ENCODE results near the gene PTGS1. TPM values are rescaled to one million over a fixed set of nuclear protein-coding genes. Genes with fewer than 3 reads are reported as not detected.
A peak's percentile ranks its signal among the peaks of the same experiment; 100 is the strongest.

Gene PTGS1
- total and polyA plus RNA-seq, 5 experiments from 2014 or later = 0.22 to 1.0 (median 0.60) TPM; not detected in 2

GRCh38 chr9:122367065-122367464 lies 3.8 kb upstream of the PTGS1 start:
- no peak overlapping the region for H3K27ac Mint-ChIP-seq

GRCh38 chr9:122367774-122368460 lies 2.9 kb upstream of the PTGS1 start:
- Mint-ChIP-seq H3K4me3 (no peak overlapping the region), H3K36me3 (no peaks in the 10 kb centered on the region), H3K4me1 (peaks cover 8 to 21% (median 12%) of the 10 kb centered on the region in 4 donors), H3K27ac (no peak overlapping the region), H3K9me3 (peaks cover 0 to 4% (median 0%) of the 10 kb centered on the region in 9 donors), H3K27me3 (peaks cover 9 to 32% (median 27%) of the 10 kb centered on the region in 5 donors)
- no peak for ATAC-seq
- no peak for DNase-seq
- POLR2A ChIA-PET = no interaction called here

More at GRCh38 chr9:122367065-122367464, 3.8 kb upstream of the PTGS1 start:
- no peaks in the 10 kb centered on the region for H3K36me3 Mint-ChIP-seq
- peaks cover 8 to 18% (median 12%) of the 10 kb centered on the region in 4 donors for H3K4me1 Mint-ChIP-seq
- H3K9me3 Mint-ChIP-seq = peaks cover 0 to 4% (median 0%) of the 10 kb centered on the region in 9 donors
- H3K4me3 Mint-ChIP-seq = no peak overlapping the region
- peaks cover 4 to 24% (median 19%) of the 10 kb centered on the region in 5 donors for H3K27me3 Mint-ChIP-seq
- POLR2A ChIA-PET = no interaction called here
- DNase-seq (no peak), ATAC-seq (no peak)

GRCh38 chr9:122368642-122369041 lies 2.2 kb upstream of the PTGS1 start:
- ATAC-seq (no peak), DNase-seq (no peak)
- no peaks in the 10 kb centered on the region for H3K36me3 Mint-ChIP-seq
- no peak overlapping the region for H3K27ac Mint-ChIP-seq
- H3K9me3 Mint-ChIP-seq = peaks cover 0 to 4% (median 0%) of the 10 kb centered on the region in 9 donors
- H3K4me3 Mint-ChIP-seq = no peak overlapping the region
- POLR2A ChIA-PET = no interaction called here
- peaks cover 8 to 24% (median 12%) of the 10 kb centered on the region in 4 donors for H3K4me1 Mint-ChIP-seq
- peaks cover 12 to 39% (median 31%) of the 10 kb centered on the region in 5 donors for H3K27me3 Mint-ChIP-seq

GRCh38 chr9:122370303-122370702 lies 521 bp upstream of the PTGS1 start:
- Mint-ChIP-seq H3K9me3 (peaks cover 0 to 4% (median 0%) of the 10 kb centered on the region in 9 donors), H3K4me1 (peaks cover 8 to 24% (median 12%) of the 10 kb centered on the region in 4 donors), H3K36me3 (no peaks in the 10 kb centered on the region), H3K4me3 (peak overlapping the region in 7 of 10 donors; percentile 65 to 84 (median 78)), H3K27me3 (peaks cover 12 to 48% (median 32%) of the 10 kb centered on the region in 5 donors), H3K27ac (peak overlapping the region in 1 of 10 donors; percentile 16)
- DNase-seq (no peak), ATAC-seq (no peak)
- POLR2A ChIA-PET = no interaction called here

GRCh38 chr9:122371846-122372245 lies 1.0 kb downstream of the PTGS1 start:
- Mint-ChIP-seq H3K9me3 (peaks cover 0 to 4% (median 0%) of the 10 kb centered on the region in 9 donors), H3K4me3 (peak overlapping the region in 3 of 10 donors; percentile 26 to 82 (median 33))

GRCh38 chr9:122372856-122373845 lies 2.3 kb downstream of the PTGS1 start:
- POLR2A ChIA-PET = no interaction called here

More at GRCh38 chr9:122371846-122372245, 1.0 kb downstream of the PTGS1 start:
- POLR2A ChIA-PET = no interaction called here
- DNase-seq (no peak), ATAC-seq (no peak)
- Mint-ChIP-seq H3K27ac (no peak overlapping the region), H3K4me1 (peaks cover 8 to 27% (median 12%) of the 10 kb centered on the region in 4 donors), H3K27me3 (peaks cover 12 to 60% (median 36%) of the 10 kb centered on the region in 5 donors), H3K36me3 (no peaks in the 10 kb centered on the region)

GRCh38 chr9:122374885-122375420 lies 4.1 kb downstream of the PTGS1 start:
- Mint-ChIP-seq H3K4me3 (no peak overlapping the region), H3K27me3 (peaks cover 14 to 69% (median 41%) of the 10 kb centered on the region in 5 donors), H3K4me1 (peaks cover 8 to 37% (median 12%) of the 10 kb centered on the region in 4 donors), H3K36me3 (peaks cover 0 to 4% (median 0%) of the 10 kb centered on the region in 3 donors), H3K9me3 (peaks cover 0 to 12% (median 1%) of the 10 kb centered on the region in 9 donors), H3K27ac (no peak overlapping the region)
- DNase-seq (no peak), ATAC-seq (no peak)
- POLR2A ChIA-PET = no interaction called here

More at GRCh38 chr9:122372856-122373845, 2.3 kb downstream of the PTGS1 start:
- Mint-ChIP-seq H3K27me3 (peaks cover 14 to 66% (median 40%) of the 10 kb centered on the region in 5 donors), H3K4me3 (peak overlapping the region in 1 of 10 donors; percentile 2), H3K36me3 (no peaks in the 10 kb centered on the region), H3K27ac (peak overlapping the region in 1 of 10 donors; percentile 24), H3K4me1 (peaks cover 8 to 35% (median 12%) of the 10 kb centered on the region in 4 donors), H3K9me3 (peaks cover 0 to 4% (median 0%) of the 10 kb centered on the region in 9 donors)
- ATAC-seq (no peak), DNase-seq (no peak)

- Mint-ChIP-seq H3K27me3 (peaks cover 12 to 50% (median 30%) of the 10 kb centered on the region in 5 donors), H3K27ac (peak overlapping the region in 1 of 10 donors; percentile 62), H3K36me3 (peaks cover 0 to 6% (median 0%) of the 10 kb centered on the region in 3 donors), H3K4me1 (peaks cover 0 to 21% (median 0%) of the 10 kb centered on the region in 4 donors), H3K9me3 (peaks cover 0 to 18% (median 3%) of the 10 kb centered on the region in 9 donors), H3K4me3 (no peak overlapping the region)
- POLR2A ChIA-PET = no interaction called here
- DNase-seq (no peak), ATAC-seq (no peak)
Measured at GRCh38 chr9:122376796-122377195, 6.0 kb downstream of the PTGS1 start.

- H3K4me1 Mint-ChIP-seq = peaks cover 0 to 16% (median 0%) of the 10 kb centered on the region in 4 donors
- no peak overlapping the region for H3K27ac Mint-ChIP-seq
- H3K9me3 Mint-ChIP-seq = peaks cover 0 to 18% (median 3%) of the 10 kb centered on the region in 9 donors
- H3K36me3 Mint-ChIP-seq = peaks cover 0 to 6% (median 0%) of the 10 kb centered on the region in 3 donors
- ATAC-seq (no peak), DNase-seq (no peak)
- peaks cover 8 to 43% (median 23%) of the 10 kb centered on the region in 5 donors for H3K27me3 Mint-ChIP-seq
- H3K4me3 Mint-ChIP-seq = peak overlapping the region in 1 of 10 donors; percentile 42
- POLR2A ChIA-PET = no interaction called here
Measured at GRCh38 chr9:122377241-122378164, 6.7 kb downstream of the PTGS1 start.

- no peak for ATAC-seq
- peak overlapping the region in 1 of 10 donors; percentile 59 for H3K27ac Mint-ChIP-seq
- peaks cover 0 to 13% (median 0%) of the 10 kb centered on the region in 4 donors for H3K4me1 Mint-ChIP-seq
- DNase-seq = no peak
- POLR2A ChIA-PET = no interaction called here
- peaks cover 0 to 6% (median 0%) of the 10 kb centered on the region in 3 donors for H3K36me3 Mint-ChIP-seq
- H3K9me3 Mint-ChIP-seq = peaks cover 0 to 18% (median 3%) of the 10 kb centered on the region in 9 donors
- peaks cover 2 to 36% (median 18%) of the 10 kb centered on the region in 5 donors for H3K27me3 Mint-ChIP-seq
- H3K4me3 Mint-ChIP-seq = peak overlapping the region in 1 of 10 donors; percentile 42
Measured at GRCh38 chr9:122378236-122378635, 7.4 kb downstream of the PTGS1 start.

GRCh38 chr9:122379340-122379739 lies 8.5 kb downstream of the PTGS1 start:
- POLR2A ChIA-PET = no interaction called here
- peaks cover 2 to 27% (median 11%) of the 10 kb centered on the region in 5 donors for H3K27me3 Mint-ChIP-seq
- H3K4me1 Mint-ChIP-seq = peaks cover 0 to 13% (median 0%) of the 10 kb centered on the region in 4 donors
- peaks cover 0 to 6% (median 0%) of the 10 kb centered on the region in 3 donors for H3K36me3 Mint-ChIP-seq
- peaks cover 0 to 18% (median 3%) of the 10 kb centered on the region in 9 donors for H3K9me3 Mint-ChIP-seq
- ATAC-seq = no peak
- H3K4me3 Mint-ChIP-seq = no peak overlapping the region
- DNase-seq = no peak
- H3K27ac Mint-ChIP-seq = no peak overlapping the region
